ENCODE data around the gene PCDHGC5. TPM values are rescaled to one million over a fixed set of nuclear protein-coding genes. Genes with fewer than 3 reads are reported as not detected.
A peak's percentile ranks its signal among the peaks of the same experiment; 100 is the strongest.

PCDHGC5 gene
- total RNA-seq, 1 experiment from 2014 or later, result 2.1 TPM

DNA sequence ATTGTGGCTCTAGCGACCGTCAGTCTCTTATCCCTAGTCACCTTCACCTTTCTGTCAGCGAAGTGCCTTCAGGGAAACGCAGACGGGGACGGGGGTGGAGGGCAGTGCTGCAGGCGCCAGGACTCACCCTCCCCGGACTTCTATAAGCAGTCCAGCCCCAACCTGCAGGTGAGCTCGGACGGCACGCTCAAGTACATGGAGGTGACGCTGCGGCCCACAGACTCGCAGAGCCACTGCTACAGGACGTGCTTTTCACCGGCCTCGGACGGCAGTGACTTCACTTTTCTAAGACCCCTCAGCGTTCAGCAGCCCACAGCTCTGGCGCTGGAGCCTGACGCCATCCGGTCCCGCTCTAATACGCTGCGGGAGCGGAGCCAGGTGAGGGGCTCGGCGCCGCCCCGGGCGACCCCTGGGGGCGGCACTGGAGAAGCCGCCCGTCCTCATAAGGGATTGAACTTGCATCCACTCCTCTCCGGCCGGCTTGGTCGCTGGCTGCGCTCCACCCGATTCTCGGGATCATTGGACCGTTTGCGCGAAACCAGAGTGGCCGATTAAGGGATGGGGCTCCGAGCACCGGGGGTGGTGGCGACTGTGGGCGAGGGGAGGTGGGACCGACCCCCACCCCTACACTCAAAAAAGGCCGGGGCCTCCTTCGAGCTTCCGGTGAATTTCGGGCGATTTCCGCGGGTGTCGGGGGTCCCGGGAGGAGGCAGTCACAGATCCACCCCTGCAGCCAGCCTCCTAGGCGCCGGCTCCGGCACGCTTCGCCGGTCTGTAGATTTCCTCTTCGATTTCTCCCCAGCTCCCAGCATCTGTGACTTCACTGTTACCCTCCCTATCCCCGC is 2.7 kb downstream of the PCDHGC5 start:
- peaks cover 6% of the 10 kb centered on the region for H3K36me3 Mint-ChIP-seq (ENCODE audit: insufficient read depth, unreplicated experiment)
- no peak for DNase-seq
- no peaks in the 10 kb centered on the region for H3K4me1 Mint-ChIP-seq (ENCODE audit: low read depth, unreplicated experiment)
- CTCF ChIA-PET, result no interaction called here
- intact Hi-C loops (cut with micrococcal nuclease; ENCODE audit: unreplicated experiment), result no loop called here
- no peak overlapping the region for H3K4me3 Mint-ChIP-seq (ENCODE audit: low read depth, unreplicated experiment)
- no peak overlapping the region for H3K27ac Mint-ChIP-seq (ENCODE audit: unreplicated experiment)
- H3K9me3 Mint-ChIP-seq (ENCODE audit: low read depth, unreplicated experiment), result peaks cover 4% of the 10 kb centered on the region
- H3K27me3 Mint-ChIP-seq (ENCODE audit: unreplicated experiment), result no peaks in the 10 kb centered on the region
- TF ChIP-seq, protein P1, sequence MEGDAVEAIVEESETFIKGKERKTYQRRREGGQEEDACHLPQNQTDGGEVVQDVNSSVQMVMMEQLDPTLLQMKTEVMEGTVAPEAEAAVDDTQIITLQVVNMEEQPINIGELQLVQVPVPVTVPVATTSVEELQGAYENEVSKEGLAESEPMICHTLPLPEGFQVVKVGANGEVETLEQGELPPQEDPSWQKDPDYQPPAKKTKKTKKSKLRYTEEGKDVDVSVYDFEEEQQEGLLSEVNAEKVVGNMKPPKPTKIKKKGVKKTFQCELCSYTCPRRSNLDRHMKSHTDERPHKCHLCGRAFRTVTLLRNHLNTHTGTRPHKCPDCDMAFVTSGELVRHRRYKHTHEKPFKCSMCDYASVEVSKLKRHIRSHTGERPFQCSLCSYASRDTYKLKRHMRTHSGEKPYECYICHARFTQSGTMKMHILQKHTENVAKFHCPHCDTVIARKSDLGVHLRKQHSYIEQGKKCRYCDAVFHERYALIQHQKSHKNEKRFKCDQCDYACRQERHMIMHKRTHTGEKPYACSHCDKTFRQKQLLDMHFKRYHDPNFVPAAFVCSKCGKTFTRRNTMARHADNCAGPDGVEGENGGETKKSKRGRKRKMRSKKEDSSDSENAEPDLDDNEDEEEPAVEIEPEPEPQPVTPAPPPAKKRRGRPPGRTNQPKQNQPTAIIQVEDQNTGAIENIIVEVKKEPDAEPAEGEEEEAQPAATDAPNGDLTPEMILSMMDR (IDR thresholded peaks at IDR 0.05; ENCODE audit: unreplicated experiment), result no peak
- no TSS peak for BruUV-seq (replicated peaks)

DNA sequence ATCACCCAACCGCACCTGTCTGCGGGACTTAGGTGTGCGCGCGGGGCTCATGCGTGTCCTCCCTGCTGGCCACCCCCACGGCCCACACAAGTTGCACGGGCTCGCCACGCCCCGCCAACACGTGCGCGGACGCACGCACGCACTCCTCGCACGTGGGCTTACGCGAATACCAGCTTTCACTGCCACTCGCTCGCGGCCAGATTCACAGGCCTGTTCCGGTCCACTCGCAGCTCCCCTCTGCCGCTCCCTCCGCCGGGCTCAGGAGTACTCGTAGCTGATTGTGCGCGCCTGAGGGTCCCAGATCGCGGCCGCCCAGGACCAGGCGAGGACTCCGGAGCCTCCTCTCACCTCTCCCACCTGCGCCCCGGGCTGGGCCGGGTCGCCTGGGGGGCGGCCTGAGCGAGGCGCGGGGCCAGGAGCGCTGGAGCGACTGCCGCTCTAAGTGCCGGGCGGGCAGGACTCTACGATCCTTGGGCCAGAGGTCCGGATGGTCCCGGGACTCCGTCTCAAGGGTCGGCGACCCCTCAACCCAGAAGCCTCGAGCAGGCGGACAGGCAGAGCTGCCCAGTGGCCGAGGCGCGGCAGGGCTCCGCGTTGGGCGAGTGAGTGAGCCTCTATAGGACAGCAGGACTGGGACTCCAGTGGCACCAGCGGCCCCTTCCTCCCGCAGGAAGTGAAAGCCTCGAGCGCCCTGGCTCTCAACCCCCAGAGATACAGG is 3.4 kb downstream of the PCDHGC5 start:
- H3K36me3 Mint-ChIP-seq (ENCODE audit: insufficient read depth, unreplicated experiment), result peaks cover 6% of the 10 kb centered on the region
- peaks cover 4% of the 10 kb centered on the region for H3K9me3 Mint-ChIP-seq (ENCODE audit: low read depth, unreplicated experiment)
- DNase-seq, result no peak
- H3K4me1 Mint-ChIP-seq (ENCODE audit: low read depth, unreplicated experiment), result no peaks in the 10 kb centered on the region
- intact Hi-C loops (cut with micrococcal nuclease; ENCODE audit: unreplicated experiment), result no loop called here
- H3K27me3 Mint-ChIP-seq (ENCODE audit: unreplicated experiment), result no peaks in the 10 kb centered on the region
- no TSS peak for BruUV-seq (replicated peaks)
- TF ChIP-seq, protein P1 (IDR thresholded peaks at IDR 0.05; ENCODE audit: unreplicated experiment), result no peak
- H3K4me3 Mint-ChIP-seq (ENCODE audit: low read depth, unreplicated experiment), result no peak overlapping the region
- no peak overlapping the region for H3K27ac Mint-ChIP-seq (ENCODE audit: unreplicated experiment)
- CTCF ChIA-PET, result no interaction called here

DNA sequence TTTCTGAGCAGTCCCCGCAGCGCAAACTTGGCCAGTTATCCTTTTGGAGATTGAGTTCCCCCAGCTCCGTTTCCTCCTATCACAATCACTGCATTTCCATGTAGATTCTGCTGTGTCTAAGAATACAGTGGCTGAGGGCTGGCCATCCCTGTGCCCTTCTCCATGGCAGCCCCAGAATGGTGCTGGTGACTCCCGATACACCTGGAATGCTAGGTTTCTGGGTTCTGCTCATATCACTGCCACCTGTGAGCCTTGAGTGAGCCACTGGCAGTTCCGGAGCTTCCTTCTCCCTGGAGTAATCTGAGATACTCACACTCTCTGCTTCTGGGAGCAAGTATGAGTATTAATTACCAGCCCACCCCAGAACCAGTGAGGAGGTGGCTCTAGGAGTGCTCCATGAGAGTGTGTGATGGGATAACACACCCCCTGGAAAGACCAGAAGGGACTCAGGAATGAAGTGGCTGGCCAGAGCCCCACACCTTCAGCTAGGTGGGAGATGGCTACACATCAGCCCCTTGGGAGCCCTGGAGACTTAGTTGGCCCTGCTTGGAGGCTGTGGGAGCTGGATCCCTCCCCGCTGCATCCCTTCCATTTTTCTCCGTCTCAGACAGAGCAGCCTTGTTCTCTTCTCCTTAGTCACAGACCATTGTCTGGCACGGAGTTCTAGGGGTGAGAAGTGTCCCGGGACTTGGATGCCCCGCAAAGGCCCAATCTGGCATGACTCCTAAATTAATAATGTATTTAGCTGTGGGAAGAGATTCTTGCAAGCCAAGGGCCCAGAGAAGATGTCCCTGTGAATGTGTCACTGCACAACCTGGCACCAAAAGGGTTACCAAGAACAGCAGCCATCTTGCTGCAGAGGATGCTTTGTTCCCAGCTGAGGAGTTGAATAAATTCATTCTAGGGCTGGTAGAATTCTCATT is 4.9 kb downstream of the PCDHGC5 start:
- intact Hi-C loops (cut with micrococcal nuclease; ENCODE audit: unreplicated experiment), result loop anchor here (1.0 kb wide), 1 partner anchor 18 kb away; the partner anchor contains the start of gene PCDHGC3
- no peak overlapping the region for H3K27ac Mint-ChIP-seq (ENCODE audit: unreplicated experiment)
- CTCF ChIA-PET, result no interaction called here
- H3K4me1 Mint-ChIP-seq (ENCODE audit: low read depth, unreplicated experiment), result no peaks in the 10 kb centered on the region
- BruUV-seq (replicated peaks), result no TSS peak
- H3K27me3 Mint-ChIP-seq (ENCODE audit: unreplicated experiment), result no peaks in the 10 kb centered on the region
- no peaks in the 10 kb centered on the region for H3K9me3 Mint-ChIP-seq (ENCODE audit: low read depth, unreplicated experiment)
- peaks cover 6% of the 10 kb centered on the region for H3K36me3 Mint-ChIP-seq (ENCODE audit: insufficient read depth, unreplicated experiment)
- DNase-seq, result no peak
- H3K4me3 Mint-ChIP-seq (ENCODE audit: low read depth, unreplicated experiment), result no peak overlapping the region
- TF ChIP-seq, protein P1 (IDR thresholded peaks at IDR 0.05; ENCODE audit: unreplicated experiment), result no peak

DNA sequence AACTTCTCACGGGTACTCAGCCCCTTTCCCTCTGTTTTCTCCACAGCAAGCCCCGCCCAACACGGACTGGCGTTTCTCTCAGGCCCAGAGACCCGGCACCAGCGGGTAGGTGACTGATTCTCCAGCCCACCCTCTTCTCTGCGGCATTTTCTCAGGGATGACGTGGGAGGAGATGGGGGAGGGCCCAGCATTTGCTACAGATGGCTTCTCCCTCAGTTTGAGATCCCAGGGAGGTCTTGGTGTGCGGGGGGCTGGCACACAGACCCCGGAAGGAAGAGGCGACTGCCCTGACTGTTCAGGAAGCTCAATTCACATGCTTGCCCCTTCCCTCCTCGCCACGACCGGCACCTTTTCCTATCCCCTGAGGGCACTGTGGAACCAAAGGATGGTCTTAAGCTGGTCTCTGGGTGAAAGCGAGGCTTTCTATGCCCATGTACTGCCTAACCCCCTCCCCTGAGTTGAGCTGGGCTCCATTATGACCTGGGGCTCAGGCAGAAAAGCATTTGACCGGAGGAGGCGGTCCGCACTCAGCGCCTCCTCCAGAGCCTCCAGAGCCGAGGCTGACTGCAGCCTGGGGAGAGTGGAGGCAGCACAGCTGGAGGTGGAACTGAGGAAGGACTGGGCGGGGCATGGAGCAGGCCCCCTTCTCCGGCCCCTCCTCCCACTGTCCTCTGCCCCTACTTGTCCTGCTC is 6.0 kb downstream of the PCDHGC5 start:
- no peak for DNase-seq
- TF ChIP-seq, protein P1 (IDR thresholded peaks at IDR 0.05; ENCODE audit: unreplicated experiment), result no peak
- CTCF ChIA-PET, result no interaction called here
- intact Hi-C loops (cut with micrococcal nuclease; ENCODE audit: unreplicated experiment), result no loop called here
- Mint-ChIP-seq H3K4me1 (ENCODE audit: low read depth, unreplicated experiment) (no peaks in the 10 kb centered on the region), H3K27me3 (ENCODE audit: unreplicated experiment) (no peaks in the 10 kb centered on the region), H3K27ac (ENCODE audit: unreplicated experiment) (peak overlapping the region; percentile 12), H3K4me3 (ENCODE audit: low read depth, unreplicated experiment) (no peak overlapping the region), H3K9me3 (ENCODE audit: low read depth, unreplicated experiment) (no peaks in the 10 kb centered on the region), H3K36me3 (ENCODE audit: insufficient read depth, unreplicated experiment) (peaks cover 6% of the 10 kb centered on the region)
- BruUV-seq (replicated peaks), result no TSS peak
